HG03575 (cell line): ENCODE measurements around the gene CLEC3B.
"Not testable (repeated sequence)": the region's sequence is repeated elsewhere in the genome, so short reads cannot be mapped to it uniquely, and the experiment has no call there.

Experiments used
- ATAC-seq: cut with Tn5 transposase; IDR thresholded peaks from one replicate; pipeline ENCODE4 v1.9.1; 2021; ENCODE audit not compliant: unreplicated experiment, insufficient number of reproducible peaks, low FRiP score; ENCODE audit errors: extremely low read depth

The CLEC3B gene

DNA sequence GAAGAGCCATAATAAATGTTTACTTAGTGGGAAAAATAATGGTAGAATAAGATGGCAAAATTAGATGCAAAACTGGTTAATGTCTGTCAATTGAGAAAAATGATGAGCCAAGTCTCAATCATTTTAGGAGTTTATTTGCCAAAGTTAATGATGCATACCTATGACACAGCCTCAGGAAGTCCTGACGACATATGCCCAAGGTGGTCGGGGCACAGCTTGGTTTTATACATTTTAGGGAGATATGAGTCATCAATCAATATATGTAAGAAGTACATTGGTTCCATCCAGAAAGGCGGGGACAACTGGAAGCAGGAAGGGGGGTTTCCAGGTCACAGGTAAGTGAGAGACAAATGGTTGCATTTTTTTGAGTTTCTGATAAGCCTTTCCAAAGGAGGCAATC, 31.5 kb downstream of the CLEC3B start:
- ATAC-seq, result no peak

DNA sequence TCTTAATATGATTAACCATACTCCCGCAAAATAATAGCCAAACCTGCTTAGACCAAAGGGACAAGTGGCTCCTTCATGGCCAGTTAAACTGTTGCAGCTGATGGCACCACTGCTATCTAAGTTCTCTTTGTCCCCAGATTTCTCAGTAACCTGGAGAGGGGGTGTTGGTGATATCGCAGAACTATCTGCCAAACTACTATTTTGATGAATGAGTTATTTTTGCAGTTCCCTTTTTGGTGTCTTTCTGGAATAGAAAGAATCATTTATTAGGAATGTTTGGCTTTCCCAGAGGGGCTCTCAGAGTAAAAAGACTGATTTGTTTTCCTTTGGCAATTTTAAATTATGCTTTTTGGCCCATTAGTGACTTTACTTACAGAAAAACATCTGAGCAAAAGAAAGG, 33.0 kb downstream of the CLEC3B start:
- ATAC-seq, result no peak

GRCh38 chr3:45060165-45060892, 34.2 kb downstream of the CLEC3B start:
- no peak for ATAC-seq

DNA sequence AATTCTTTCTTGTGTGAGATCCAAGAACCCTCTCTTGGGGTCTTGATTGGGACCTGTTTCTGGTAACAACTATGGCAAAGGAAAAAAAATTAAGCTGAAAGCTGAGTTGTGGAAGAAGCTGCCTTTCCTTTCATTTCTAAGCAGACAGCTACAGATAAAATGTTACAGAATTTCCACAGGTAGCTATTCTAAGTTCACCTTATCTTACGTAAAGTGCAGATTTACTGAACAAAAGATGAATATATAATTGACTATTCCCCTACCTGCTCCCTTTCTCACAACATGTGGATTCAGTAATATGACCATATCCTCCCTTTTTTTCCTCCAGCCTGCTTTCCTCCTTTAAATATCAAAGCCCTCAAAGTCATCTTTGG, 36.6 kb downstream of the CLEC3B start:
- no peak for ATAC-seq

DNA sequence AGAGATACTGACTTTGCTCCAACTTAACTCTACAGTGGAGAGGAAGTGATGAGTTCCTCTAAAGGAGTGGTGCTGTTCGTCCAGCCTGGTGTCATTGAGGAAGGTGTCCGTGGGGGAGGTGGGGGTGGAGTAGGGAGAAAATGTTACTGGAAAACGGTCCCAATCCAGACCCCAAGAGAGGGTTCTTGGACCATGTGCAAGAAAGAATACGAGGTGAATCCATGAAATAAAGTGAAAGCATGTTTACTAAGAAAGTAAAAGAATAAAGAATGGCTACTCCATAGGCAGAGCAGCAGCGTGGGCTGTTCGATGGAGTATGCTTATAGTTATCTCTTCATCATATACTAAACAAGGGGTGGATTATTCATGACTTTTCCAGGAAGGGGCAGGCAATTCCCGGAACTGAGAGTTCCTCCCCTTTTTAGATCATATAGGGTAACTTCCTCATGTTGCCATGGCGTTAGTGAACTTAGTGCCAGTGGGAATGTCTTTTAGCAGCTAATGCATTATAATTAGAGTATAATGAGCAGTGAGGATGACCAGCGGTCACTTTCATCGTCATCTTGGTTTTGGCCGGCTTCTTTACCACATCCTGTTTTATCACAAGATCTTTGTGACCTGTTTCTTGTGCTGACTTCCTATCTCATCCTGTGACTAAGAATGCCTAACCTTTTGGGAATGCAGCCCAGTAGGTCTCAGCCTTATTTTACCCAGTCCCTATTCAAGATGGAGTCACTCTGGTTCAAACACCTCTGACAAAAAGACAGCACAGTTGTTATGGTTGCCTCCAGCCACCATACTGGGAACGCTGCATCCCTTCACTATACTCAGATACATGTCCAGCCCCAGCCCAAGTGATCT, 38.6 kb downstream of the CLEC3B start:
- ATAC-seq, result no peak

DNA sequence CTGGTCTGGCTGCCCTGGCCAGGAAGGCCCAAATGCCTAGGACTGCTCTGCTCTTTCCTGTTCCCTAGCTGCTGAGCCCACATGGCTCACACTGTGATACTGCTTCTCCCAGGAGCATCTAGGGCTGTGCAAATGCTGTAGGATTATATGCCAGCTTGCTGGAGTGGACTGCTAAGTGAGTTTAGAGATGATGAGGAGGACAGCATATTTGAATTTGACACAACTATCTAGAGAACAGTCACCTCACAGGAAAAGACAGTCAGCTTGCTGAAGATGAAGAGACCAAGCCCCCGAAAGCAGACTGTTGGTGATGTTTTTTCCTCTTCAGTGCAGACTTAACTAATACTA, 39.2 kb downstream of the CLEC3B start:
- no peak for ATAC-seq

DNA sequence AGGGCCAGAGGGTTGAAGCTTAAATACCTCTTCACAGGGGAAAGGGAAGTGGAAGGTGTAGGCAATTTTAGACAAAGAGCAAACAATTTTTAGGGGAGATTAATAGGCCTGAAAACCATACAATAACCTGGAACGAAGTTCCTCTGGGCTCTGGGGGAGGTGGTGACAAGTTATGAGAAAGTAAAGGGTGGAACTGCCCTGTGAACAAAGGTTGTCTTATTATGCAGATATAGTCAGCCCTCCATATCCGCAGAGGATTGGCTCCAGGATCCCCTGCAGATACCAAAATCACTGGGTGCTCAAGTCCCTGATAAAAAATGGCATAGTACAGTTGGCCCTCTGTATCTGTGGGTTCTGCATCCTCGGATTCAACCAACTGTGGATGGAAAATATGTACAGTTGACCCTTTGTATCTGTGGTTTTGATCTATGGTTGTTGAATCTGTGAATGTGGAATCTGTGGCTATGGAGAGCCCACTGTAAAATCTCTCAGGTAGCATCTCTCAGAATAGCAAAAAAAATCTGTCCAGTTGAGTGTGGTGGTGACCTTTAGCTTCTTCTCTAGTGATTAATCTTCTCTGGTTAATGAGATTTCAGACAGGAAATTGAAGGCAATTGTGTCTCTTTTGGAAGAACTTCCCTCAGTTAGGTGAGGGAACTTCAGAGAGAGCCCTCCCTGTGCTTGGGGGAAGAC, 40.2 kb downstream of the CLEC3B start:
- ATAC-seq, result no peak

- no peak for ATAC-seq
Observed at GRCh38 chr3:45067486-45067885, 41.4 kb downstream of the CLEC3B start.

DNA sequence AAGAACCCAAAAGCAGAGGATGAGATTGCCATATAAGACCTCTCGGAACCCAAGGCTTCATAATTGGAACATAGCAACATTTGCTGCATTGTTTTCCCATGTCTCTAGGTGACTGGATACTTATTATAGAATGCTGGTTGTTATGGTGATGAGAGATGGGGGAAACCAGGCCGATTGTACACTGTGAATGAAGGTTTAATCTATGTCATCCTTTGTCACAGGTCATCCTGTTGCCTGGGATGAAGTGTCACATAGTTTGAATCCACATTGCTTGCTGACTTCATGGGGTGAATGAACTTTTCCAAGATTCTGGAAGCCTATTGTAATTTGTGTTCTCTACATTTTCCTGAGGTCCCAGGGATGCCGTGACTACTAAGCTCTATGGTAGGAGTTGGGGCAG, 41.8 kb downstream of the CLEC3B start:
- ATAC-seq, result no peak

GRCh38 chr3:45071075-45071474, 45.0 kb downstream of the CLEC3B start:
- ATAC-seq, result no peak

DNA sequence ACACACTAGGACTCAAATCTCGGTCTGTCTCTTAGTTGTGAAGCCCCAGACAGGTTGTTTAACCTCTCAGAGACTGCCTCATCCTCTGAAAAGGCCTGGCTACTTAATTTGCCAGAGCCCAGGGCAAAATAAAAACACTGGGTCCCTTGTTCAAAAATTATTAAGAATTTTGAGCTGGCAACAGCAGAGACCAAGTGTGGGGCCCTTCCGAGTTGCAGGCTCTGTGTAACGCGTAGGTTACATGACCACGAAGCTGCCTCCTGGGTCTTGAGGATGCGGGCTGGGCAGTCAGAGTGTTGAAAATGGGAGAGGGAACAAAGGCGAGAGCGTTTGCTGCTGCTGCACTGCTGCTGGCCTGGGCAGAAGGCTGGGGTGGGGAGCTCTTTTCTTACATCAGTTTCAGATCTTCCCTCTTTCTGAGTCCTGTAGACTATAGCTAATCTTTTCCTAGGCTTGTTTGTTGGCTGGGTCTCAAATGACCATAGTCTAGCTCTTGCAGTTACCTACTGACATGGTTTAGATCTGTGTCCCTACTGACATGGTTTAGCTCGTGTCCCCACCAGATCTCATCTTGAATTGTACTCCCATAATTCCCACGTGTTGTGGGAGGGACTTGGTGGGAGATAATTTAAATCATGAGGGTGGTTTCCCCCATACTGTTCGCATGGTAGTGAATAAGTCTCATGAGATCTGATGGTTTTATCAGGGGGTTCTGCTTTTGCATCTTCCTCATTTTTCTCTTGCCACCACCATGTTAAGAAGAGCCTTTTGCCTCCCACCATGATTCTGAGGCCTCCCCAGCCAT, 49.9 kb downstream of the CLEC3B start:
- no peak for ATAC-seq

DNA sequence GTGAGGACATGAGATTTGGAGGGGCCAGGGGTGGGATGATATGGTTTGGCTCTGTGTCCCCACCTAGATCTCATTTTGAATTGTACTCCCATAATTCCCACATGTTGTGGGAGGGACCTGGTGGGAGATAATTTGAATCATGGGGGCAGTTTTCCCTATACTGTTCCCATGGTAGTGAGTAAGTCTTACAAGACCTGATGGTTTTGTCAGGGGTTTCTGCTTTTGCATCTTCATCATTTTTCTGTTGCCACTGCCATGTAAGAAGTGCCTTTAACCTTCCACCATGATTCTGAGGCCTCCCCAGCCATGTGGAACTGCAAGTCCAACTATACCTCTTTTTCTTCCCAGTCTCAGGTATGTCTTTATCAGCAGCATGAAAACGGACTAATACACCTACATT, 52.2 kb downstream of the CLEC3B start:
- ATAC-seq, result not testable (repeated sequence)

DNA sequence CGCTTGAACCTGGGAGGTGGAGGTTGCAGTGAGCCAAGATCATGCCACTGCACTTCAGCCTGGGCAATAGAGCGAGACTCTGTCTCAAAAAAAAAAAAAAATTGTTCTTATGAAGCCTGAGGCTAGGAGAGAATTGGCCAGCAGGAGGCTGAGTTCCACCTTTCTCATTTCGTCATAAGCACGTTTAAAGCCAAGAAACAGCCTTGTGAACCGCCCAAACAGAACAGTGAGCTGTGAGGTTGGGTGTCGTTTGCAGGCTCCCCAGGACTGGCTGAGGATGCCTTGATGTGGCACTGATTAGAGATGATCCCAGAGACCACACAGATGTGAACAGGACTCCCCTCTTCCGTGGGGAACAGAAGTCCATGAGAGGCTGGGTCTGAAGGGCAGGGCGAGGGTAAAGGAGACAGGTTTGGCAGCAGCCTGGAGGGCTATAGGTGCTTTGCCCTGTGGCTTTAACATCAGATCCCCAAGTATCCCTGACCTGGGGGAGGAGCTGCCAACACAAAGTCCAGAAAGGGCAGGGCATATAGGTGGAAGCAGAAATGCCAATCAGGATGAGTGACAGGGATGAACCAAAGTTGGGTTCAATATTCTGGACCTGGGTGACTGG, 52.9 kb downstream of the CLEC3B start:
- no peak for ATAC-seq

GRCh38 chr3:45079715-45080114, 53.6 kb downstream of the CLEC3B start:
- no peak for ATAC-seq

- ATAC-seq, result no peak
Observed at GRCh38 chr3:45080824-45081223, 54.7 kb downstream of the CLEC3B start.

- no peak for ATAC-seq
Observed at GRCh38 chr3:45081506-45082141, 55.5 kb downstream of the CLEC3B start.

DNA sequence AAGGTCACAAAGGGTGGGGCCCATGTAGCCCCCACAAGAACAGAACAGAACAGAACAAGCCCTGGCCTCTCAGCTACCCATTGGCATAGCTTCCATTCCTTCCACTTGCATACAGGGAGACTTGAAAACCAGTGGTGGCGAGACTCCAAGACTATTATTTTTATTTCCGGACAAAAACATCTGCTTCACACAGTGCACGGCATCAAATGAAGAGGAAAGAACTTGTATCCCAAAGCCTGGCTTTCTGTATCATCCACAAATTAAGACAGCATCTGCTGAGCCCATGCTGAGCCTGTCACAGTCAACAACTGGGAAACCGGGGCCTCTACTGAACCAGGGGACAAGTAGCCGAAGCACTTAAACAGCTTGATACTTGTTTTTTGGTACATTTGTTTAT, 56.0 kb downstream of the CLEC3B start:
- no peak for ATAC-seq

GRCh38 chr3:45083023-45083422, 56.9 kb downstream of the CLEC3B start:
- ATAC-seq, result no peak
